GM18907 (cell line): ENCODE data around the gene MVP.
"Not testable (repeated sequence)": the region's sequence is repeated elsewhere in the genome, so short reads cannot be mapped to it uniquely, and the experiment has no call there.

Experiments used
- ATAC-seq: cut with Tn5 transposase; IDR thresholded peaks from one replicate; pipeline ENCODE4 v1.9.1; 2021; ENCODE audit warnings: mild to moderate bottlenecking, moderate library complexity; ENCODE audit not compliant: unreplicated experiment

MVP gene

DNA sequence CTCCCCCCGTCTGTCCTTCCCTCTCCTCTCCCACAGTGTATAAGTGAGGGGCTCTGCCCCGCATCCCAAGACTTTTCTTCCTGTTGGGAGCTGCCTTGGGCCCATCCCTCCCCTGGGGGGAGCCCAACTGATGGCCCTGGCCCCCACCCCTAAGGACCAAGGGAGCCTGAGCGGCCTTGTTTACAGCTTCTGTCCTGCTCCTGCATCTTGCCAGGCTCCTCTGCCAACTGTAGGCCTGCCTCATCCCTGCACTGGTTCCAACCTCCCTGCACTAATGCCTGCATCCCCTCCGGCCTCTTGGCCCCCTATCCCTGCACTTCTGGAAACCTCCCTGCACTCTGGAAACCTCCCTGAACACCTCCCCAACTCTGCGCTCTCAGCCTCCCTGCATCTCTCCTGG, 5.7 kb upstream of the MVP start:
- no peak for ATAC-seq

DNA sequence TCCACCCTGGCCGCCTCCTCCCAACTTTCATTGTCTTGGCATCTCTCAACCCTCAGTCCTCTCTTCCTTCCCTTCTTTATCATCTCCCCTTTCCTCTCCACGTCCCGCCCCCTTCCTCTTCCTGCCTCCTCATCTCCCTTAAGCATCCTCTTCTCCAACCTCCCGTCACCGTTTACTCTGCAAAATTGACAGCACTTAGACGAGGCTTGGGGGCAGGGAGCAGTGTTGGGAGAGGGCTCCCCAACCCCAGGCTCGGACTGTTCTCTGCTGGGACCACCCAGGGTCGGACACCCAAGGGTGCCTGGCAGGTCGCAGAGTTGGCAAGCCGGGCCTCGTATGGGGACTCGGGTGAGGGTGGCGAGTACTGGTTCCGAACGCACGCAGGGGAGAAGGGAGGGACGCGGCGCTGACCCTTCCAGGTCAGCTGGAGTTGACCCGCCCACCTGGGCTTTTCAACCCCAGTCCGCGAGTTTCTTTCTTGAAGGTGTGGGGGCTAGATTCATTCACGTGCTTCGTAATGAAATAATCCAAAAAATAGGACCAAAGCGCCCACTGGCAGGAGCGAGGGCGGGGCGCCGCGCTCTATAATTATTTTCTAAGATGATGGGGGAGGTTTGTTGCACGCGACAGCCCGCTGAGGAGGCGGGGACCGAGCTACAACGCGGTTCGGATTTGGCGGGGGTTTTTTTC, 5.1 kb upstream of the MVP start:
- ATAC-seq, result no peak

DNA sequence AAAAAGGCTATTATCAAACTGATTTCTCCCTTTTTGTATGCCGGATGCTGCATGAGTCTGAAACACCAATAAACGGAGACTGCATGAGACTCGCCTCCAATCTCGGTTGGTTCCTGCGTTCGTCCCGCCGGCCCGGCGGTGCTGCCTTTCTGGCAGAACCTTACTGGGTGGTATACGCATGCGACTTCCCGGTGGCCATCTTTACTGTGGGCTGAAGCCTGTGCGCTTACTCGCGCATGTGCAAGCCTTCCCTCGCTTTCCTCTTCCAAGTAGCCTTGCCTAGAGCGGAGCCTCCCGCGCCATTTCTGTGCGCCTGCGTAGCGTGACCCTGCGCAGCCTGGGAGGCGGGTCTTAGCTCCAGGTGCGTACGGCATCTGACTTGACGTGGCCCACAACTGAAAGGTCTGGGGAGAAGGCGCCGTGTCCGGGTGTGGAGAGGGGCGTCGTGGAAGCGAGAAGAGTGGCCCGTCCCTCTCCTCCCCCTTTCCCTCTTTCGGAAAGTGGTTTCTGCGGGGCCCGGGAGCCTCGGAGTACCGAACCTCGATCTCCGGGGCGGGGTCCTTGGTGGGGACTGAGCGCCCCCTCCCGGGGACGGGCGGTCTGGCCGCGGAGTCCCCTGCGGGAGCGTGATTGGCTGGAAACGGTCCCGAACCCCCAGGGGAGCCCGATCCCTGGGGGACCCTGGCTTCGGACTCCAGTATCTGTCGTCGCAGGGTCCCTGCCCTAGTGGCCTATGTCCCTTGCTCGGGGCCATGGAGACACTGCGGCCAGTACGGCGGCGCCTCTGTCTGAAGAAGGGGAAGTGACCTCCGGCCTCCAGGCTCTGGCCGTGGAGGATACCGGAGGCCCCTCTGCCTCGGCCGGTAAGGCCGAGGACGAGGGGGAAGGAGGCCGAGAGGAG, 4.2 kb upstream of the MVP start, which contains the start of gene PAGR1:
Gene PAGR1 (plus strand): TSS at position 360 of the 901 bp plus-strand sequence. CDS start 374 bp downstream, at position 734.
- ATAC-seq, result peak; percentile 65

DNA sequence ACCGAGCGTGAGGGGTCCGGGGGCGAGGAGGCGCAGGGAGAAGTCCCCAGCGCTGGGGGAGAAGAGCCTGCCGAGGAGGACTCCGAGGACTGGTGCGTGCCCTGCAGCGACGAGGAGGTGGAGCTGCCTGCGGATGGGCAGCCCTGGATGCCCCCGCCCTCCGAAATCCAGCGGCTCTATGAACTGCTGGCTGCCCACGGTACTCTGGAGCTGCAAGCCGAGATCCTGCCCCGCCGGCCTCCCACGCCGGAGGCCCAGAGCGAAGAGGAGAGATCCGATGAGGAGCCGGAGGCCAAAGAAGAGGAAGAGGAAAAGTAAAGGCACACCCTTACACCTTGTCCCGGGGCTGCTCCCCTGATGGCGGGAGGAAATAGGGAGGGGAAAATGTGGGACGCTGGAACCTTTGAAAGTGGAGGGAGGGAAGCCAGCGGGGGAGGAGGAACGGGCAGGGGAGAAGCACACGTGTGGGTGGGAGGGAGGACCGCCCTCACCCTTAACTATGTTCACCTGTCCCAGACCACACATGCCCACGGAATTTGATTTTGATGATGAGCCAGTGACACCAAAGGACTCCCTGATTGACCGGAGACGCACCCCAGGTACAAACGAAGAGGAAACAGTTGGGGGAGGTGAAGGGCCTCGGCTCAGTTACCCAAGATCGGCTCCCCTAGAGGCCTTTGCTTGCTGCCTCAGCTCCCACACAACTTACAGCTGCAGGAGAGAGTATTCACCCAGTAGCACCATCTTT, 3.4 kb upstream of the MVP start:
- ATAC-seq, result peak; percentile 18

DNA sequence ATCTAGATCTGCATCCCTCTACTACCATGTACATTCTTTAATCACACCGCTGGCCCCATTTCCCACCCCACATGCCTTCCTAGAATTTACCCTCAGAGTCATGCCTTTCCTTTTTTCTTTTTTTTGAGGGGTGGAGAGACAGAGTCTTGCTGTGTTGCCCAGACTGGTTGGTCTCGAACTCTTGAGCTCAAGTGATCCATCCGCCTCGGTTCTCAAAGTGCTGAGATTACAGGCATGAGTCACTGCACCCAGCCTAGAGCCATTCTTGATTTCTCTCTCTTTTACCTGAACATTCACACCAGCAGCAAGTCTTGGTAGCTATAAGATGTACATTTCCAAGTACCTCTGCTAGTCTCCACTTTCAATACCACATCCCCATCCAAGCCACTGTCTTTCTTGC, 2.2 kb upstream of the MVP start:
- no peak for ATAC-seq

DNA sequence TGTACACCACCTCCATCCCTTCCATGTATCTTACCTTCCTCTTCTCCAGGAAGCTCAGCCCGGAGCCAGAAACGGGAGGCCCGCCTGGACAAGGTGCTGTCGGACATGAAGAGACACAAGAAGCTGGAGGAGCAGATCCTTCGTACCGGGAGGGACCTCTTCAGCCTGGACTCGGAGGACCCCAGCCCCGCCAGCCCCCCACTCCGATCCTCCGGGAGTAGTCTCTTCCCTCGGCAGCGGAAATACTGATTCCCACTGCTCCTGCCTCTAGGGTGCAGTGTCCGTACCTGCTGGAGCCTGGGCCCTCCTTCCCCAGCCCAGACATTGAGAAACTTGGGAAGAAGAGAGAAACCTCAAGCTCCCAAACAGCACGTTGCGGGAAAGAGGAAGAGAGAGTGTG, 756 bp upstream of the MVP start:
- ATAC-seq, result no peak

DNA sequence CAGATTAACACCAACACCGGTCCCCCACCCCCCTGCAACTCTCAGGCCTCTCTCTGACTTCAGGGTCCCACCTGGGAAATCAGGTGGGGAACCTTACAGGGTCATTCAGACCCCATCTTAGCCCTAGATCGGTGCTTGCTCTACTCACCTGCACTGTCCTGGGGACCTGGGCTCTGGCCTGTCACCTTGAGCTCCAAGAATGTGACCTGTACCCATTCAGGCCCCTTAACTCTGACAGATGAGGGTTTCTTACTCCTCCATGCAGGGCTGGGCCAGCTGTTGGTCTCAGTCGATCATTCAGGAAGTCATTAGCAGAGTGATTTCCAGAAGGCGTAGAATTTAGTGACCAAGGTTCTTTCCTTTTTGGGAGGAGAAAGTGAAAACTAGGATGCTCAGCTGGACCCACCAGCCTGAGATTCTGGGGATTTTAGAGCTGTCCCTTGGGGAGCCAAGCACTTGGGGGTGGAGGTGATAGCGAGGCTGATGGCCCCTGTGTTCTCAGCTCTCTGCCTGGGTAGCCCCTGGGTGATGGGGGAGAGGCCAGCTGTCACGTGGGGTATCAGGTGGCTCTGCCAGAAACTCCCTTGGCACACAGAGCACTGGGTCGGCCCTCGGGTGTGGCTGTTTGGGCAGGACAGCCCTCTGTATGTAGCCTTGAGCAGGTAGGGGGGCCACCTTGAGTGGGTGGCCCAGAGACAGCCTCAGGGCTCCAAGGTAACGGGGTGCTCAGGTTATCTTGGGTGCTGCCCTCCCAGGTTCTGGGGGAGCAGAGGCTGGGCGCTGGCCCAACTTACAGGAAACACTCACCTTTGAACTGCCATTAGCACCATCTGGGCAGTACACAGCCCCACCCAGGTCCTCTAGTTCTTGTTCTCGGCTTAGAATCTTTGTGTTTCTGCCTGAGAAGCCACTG, 724 bp downstream of the MVP start:
- ATAC-seq, result peak; percentile 58

DNA sequence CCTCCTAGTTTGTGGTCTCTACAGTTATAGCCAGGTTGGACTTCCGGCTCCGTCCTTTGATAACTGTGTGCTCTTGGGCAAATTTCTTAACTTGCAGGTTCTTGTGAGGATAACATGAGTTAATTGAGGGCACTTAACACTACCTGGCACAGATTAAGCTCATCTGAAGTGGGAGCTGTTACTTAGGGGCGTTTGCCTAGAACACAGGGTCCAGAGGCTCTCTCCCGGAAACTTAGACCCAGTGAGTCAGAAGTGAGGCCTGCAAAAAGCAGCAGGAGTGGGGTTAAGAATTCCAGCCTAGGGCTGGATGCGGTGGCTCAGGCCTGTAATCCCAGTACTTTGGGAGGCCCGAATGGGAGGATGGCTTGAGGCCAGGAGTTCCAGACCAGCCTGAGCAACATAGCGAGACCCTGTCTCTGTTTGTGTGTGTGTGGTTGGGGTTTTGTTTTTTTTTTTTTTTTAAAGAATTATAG, 1.4 kb downstream of the MVP start:
- no peak for ATAC-seq

DNA sequence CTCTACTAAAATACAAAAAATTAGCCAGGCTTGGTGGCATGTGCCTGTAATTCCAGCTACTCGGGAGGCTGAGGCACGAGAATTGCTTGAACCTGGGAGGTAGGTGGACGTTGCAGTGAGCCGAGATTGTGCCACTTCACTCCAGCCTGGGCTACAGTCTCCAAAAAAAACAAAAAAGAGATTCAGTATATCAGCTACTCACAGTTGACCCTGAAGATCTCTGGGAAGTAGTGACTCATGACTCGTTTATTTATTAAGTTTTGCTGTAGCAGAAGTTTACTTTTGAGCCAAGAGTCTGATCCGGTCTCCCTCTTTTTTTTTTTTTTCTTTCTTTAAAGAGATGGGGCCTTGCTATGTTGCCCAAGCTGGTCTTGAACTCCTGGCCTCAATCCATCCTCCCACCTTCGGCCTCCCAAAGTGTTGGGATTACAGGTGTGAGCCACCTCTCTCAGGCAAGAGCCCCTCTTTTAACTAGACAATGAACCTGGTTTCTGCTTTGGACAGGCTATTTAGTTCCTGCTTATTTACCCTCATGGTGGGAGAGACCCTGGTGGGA, 4.4 kb downstream of the MVP start:
- ATAC-seq, result no peak

DNA sequence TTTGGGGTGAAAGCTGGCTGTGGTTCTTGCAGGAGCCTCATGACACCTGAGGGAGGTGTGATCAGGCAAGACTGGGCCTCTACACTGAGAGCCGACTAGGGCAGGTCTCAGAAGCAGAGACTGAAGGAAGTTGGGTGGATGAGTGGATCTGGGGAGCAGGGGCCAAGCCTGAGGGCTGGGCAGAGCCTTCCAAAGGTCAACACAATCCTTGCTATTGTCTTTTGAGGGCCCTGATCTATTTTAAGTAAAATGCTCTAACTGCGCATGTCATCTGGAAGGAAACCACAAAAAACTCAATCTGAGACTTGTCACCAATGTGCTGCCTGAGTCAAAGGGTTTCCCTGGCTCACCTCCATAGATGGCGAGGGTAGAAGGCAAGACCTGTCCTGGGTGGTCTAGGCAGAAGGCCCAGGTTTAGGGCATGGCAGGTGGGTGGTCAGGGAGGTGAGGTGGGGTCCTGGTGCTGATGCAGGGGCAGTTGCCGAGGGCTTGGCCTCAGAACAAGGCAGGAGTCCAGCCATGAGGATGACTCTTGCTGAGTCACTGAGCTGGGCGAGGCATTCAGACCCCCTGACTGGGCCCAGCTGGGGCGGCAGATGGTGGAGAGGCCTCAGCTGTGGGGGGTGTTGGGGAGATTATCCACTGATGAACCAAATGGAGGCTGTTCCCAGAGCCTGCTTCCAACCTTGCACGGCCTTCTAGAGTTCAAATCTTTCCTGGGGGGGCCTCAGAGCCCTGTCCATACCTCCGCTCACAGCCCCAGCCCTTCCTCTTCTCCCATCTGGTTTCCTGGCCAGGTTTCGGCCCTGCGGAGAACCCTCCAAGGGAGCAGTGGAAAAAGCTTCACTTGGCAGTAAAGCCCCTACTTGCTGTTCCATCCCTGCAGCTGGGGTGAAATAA, 5.1 kb downstream of the MVP start:
- ATAC-seq, result no peak

DNA sequence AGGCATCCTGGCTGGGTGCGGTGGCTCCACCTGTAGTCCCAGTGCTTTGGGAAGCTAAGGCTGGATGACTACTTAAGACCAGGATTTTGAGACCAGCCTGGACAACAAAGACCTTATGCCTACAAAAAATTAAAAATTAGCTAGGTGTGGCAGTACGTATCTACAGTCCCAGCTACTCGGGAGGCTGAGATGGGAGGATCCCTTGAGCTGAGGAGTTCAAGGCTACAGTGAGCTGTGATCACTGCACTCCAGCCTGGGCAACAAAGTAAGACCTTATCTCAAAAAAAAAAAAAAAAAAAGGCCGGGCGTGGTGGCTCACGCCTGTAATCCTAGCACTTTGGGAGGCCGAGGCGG, 6.1 kb downstream of the MVP start:
- no peak for ATAC-seq

DNA sequence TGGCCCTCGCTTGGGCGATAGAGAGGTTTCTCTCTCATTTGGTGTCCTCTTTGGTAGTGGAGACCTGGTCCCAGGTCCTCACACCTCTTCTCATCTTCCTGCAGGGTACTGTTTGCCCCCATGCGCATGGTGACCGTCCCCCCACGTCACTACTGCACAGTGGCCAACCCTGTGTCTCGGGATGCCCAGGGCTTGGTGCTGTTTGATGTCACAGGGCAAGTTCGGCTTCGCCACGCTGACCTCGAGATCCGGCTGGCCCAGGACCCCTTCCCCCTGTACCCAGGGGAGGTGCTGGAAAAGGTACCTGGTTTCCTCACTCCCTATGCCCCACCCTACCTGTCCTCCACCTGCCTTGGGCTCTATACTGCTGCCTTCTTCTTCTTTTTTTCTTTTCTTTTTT, 10.5 kb downstream of the MVP start:
- ATAC-seq, result no peak

DNA sequence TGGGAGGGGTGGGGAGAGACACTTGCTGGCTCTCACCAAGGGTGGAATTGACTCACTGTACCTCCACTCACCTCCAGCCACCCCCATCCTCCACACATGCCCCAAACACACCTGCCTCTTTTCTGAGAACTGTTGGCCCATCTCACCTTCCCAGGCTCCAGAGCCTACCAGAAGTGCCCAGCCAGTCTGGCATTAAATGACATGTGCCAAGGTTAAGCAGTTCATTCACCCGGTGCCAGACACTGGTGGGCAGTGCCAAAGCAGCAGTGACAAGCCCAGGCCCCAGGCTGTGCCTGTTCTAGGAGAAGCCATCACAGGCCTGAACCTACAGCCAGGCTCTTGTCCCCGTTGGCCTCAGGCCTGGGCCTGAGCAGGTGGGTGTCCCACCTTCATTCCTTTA, 11.2 kb downstream of the MVP start:
- no peak for ATAC-seq

DNA sequence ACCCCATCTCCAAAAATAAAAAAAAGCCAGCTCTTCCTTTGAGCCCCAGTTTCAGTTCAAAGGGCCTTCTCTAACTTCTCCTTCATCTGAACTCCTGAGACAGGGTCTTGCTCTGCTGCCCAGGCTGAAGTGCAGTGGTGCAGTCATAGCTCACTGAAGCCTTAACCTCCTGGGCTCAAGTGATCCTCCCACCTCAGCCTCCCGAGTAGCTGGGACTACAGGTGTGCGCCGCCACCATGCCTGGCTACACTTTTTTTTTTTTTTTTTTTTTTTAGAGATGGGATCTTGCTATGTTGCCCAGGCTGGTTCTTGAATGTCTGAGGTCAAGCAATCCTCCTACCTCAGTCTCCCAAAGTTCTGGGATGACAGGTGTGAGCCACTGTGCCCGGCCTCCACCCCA, 13.0 kb downstream of the MVP start:
- ATAC-seq, result not testable (repeated sequence)

DNA sequence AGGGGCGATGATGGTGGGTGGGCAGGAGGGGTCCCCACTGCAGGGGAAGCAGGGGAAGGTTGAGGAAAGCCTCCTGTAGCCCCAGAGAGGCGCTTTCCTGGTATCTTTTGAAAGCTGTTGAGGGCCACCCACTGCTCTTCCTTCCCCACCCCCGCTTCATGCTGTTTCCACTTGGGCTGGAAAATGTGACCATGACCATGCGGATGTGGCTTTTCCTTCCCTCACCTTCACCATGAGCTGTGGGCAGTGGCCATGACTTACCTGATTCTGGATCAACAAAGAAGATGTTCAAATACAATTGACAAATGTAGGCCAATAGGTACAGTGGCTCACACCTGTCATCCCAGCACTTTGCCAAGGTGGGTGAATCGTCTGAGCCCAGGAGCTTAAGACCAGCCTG, 13.8 kb downstream of the MVP start:
- no peak for ATAC-seq

DNA sequence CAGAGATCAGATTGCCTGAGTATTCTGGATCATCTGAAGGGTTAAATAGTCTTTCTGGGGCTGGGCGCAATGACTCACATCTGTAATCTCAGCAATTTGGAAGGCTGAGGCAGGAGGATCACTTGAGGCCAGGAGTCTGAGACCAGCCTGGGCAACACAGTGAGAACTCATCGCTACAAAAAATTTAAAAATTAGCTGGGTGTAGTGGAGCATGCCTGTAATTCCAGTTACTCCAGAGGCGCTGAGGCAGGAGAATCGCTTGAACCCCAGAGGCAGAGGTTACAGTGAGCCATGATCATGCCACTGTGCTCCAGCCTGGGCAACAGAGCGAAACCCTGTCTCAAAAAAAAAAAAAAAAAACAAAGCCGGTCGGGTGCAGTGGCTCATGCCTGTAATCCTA, 15.7 kb downstream of the MVP start:
- ATAC-seq, result no peak

DNA sequence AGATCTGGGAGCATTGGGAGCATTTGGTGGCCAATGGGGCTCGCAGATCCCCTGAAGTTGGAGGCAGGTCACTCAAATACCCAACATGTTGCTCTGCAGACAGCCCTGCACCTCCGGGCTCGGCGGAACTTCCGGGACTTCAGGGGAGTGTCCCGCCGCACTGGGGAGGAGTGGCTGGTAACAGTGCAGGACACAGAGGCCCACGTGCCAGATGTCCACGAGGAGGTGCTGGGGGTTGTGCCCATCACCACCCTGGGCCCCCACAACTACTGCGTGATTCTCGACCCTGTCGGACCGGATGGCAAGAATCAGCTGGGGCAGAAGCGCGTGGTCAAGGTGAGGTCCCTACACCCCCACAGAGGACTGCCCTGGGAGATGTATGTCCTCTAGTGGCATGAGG, 16.4 kb downstream of the MVP start:
- no peak for ATAC-seq

DNA sequence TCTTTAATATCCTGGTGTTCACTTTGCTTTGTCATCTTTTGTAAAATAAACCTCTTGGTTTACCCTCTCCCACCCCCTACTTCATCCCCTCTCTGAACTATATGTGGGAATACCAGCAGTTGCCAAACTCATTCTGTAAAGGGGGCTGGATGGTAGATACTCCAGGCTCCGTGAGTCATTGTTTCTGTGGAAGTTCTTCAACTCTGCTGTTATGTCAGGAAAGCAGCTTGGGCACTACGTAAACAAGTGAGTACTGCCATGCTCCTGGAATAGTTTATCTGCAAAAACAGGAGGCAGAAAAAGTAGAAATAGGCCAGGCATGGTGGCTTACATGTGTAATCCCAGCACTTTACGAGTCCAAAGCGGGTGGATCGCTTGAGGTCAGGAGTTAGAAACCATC, 17.6 kb downstream of the MVP start:
- no peak for ATAC-seq

DNA sequence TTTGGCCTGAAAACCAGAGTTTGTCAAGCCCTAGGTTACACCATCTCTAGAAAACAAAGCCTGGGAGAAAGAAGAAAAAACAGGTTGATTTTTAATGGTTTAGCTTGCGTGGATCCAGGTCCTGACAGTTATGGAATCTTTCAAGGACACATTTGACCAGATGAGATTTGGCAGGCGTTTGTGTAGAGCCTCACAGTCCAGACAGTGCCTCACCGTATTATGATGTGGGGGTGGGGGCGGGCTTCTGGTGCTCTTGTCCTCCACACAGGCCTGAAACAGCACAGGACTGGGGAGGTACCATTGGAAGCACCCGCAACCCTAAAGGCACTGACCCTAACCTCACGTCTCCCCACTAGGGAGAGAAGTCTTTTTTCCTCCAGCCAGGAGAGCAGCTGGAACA, 19.6 kb downstream of the MVP start:
- no peak for ATAC-seq
